Measurements from ENCODE around the gene IL17RD. TPM values are rescaled to one million over a fixed set of nuclear protein-coding genes. Genes with fewer than 3 reads are reported as not detected.

Gene IL17RD
- total RNA-seq, 2 donors from 2014 or later, result 1.3 to 2.3 TPM

- WGBS, 2 donors, result 82 to 98% methylated on average over 5 of the region's 5 CpGs
- no peaks in the 10 kb centered on the region for H3K36me3 ChIP-seq (replicated peaks in 1 of 2; ENCODE audit: insufficient read depth in 1 of 2, low read depth in 2 of 2)
- no peak for DNase-seq
- peaks cover 9% of the 10 kb centered on the region for H3K4me1 ChIP-seq
- ATAC-seq, result no peak
- H3K27me3 ChIP-seq, result no peaks in the 10 kb centered on the region
- no peak overlapping the region for H3K4me3 ChIP-seq
- TF ChIP-seq POLR2A (IDR thresholded peaks at IDR 0.05) (no peak), CTCF (IDR thresholded peaks at IDR 0.05) (no peak)
- no peaks in the 10 kb centered on the region for H3K9me3 ChIP-seq
- intact Hi-C loops (cut with DNase I), result no loop called here
- no peak overlapping the region for H3K27ac ChIP-seq
Observed at GRCh38 chr3:57052662-57053061, 112.5 kb downstream of the IL17RD start.

- Histone ChIP-seq H3K4me1 (peaks cover 9% of the 10 kb centered on the region), H3K36me3 (replicated peaks in 1 of 2; ENCODE audit: insufficient read depth in 1 of 2, low read depth in 2 of 2) (no peaks in the 10 kb centered on the region), H3K27ac (peak overlapping the region in 2 of 4 donors; percentile 21 to 39), H3K4me3 (no peak overlapping the region), H3K27me3 (no peaks in the 10 kb centered on the region), H3K9me3 (no peaks in the 10 kb centered on the region)
- 75 to 83% methylated on average over 2 to 4 of the region's 4 CpGs for WGBS, 2 donors
- TF ChIP-seq CTCF (IDR thresholded peaks at IDR 0.05), result no peak
- TF ChIP-seq POLR2A (IDR thresholded peaks at IDR 0.05), result no peak
- no peak for DNase-seq
- no peak for ATAC-seq
- intact Hi-C loops (cut with DNase I), result no loop called here
Observed at GRCh38 chr3:57048728-57049127, 116.4 kb downstream of the IL17RD start.

GRCh38 chr3:57048052-57048671 is 117.0 kb downstream of the IL17RD start:
- DNase-seq (peak in 2 of 4 donors; percentile 16 to 40), ATAC-seq (peak; percentile 67)
- intact Hi-C loops (cut with DNase I), result no loop called here
- WGBS, 2 donors, result 56 to 57% methylated on average over 8 of the region's 8 CpGs
- TF ChIP-seq POLR2A (IDR thresholded peaks at IDR 0.05) (no peak), CTCF (IDR thresholded peaks at IDR 0.05) (no peak)
- Histone ChIP-seq H3K27ac (peak overlapping the region in 2 of 4 donors; percentile 21 to 39), H3K9me3 (no peaks in the 10 kb centered on the region), H3K4me3 (no peak overlapping the region), H3K27me3 (no peaks in the 10 kb centered on the region), H3K36me3 (replicated peaks in 1 of 2; ENCODE audit: insufficient read depth in 1 of 2, low read depth in 2 of 2) (no peaks in the 10 kb centered on the region), H3K4me1 (peaks cover 9% of the 10 kb centered on the region)

- Histone ChIP-seq H3K36me3 (replicated peaks in 1 of 2; ENCODE audit: insufficient read depth in 1 of 2, low read depth in 2 of 2) (no peaks in the 10 kb centered on the region), H3K27ac (no peak overlapping the region), H3K4me3 (no peak overlapping the region), H3K9me3 (no peaks in the 10 kb centered on the region), H3K27me3 (no peaks in the 10 kb centered on the region), H3K4me1 (peaks cover 9% of the 10 kb centered on the region)
- ATAC-seq (no peak), DNase-seq (no peak)
- WGBS, 2 donors, result 36 to 47% methylated on average over 7 of the region's 7 CpGs
- intact Hi-C loops (cut with DNase I), result no loop called here
- TF ChIP-seq CTCF (IDR thresholded peaks at IDR 0.05) (no peak), POLR2A (IDR thresholded peaks at IDR 0.05) (no peak)
Observed at GRCh38 chr3:57046101-57046765, 118.9 kb downstream of the IL17RD start.

- no peaks in the 10 kb centered on the region for H3K36me3 ChIP-seq (replicated peaks in 1 of 2; ENCODE audit: insufficient read depth in 1 of 2, low read depth in 2 of 2)
- TF ChIP-seq POLR2A (IDR thresholded peaks at IDR 0.05) (no peak), CTCF (IDR thresholded peaks at IDR 0.05) (no peak)
- H3K27me3 ChIP-seq, result no peaks in the 10 kb centered on the region
- H3K4me3 ChIP-seq, result no peak overlapping the region
- no peak for ATAC-seq
- DNase-seq, result no peak
- no peaks in the 10 kb centered on the region for H3K9me3 ChIP-seq
- peaks cover 5% of the 10 kb centered on the region for H3K4me1 ChIP-seq
- WGBS, 2 donors, result 0 to 100% methylated on average over 1 of the region's 1 CpG
- H3K27ac ChIP-seq, result no peak overlapping the region
- intact Hi-C loops (cut with DNase I), result no loop called here
Observed at GRCh38 chr3:57043518-57043917, 121.6 kb downstream of the IL17RD start.
